Smooth muscle cell (in vitro differentiated cells): ENCODE data around the gene PPARG. TPM values are rescaled to one million over a fixed set of nuclear protein-coding genes. Genes with fewer than 3 reads are reported as not detected.
"Not testable (repeated sequence)": the region's sequence is repeated elsewhere in the genome, so short reads cannot be mapped to it uniquely, and the experiment has no call there.

Source experiments
- DNase-seq: peaks from one replicate; lab custom pipeline; 2025; ENCODE audit not compliant: unreplicated experiment; lab: John Stamatoyannopoulos, UW
- H2AFZ ChIP-seq: fragments of 200-600 bp; sonication (generic); 2 replicates; pipeline ENCODE4 v1.6.0; 2016; ENCODE audit warnings: antibody characterized with exemption, low read depth, mild to moderate bottlenecking
- H3F3A ChIP-seq: fragments of 200-600 bp; sonication (generic); 2 replicates; pipeline ENCODE4 v1.6.0; 2017; ENCODE audit warnings: antibody characterized with exemption, low read depth
- H3K27ac ChIP-seq: fragments of 200-600 bp; sonication (generic); 2 replicates; pipeline ENCODE4 v1.5.1; 2016; ENCODE audit warnings: low read depth, mild to moderate bottlenecking
- H3K27me3 ChIP-seq: fragments of 200-600 bp; sonication (generic); 2 replicates; pipeline ENCODE4 v1.6.1; 2016; ENCODE audit warnings: low read depth, mild to moderate bottlenecking
- H3K36me3 ChIP-seq: fragments of 200-600 bp; sonication (generic); 2 replicates; pipeline ENCODE4 v1.5.1; 2016; ENCODE audit warnings: low read depth
- H3K4me1 ChIP-seq: fragments of 200-600 bp; sonication (generic); 2 replicates; pipeline ENCODE4 v1.5.1; 2016; ENCODE audit warnings: low read depth
- H3K4me2 ChIP-seq: fragments of 200-600 bp; sonication (generic); 2 replicates; pipeline ENCODE4 v1.6.0; 2016; ENCODE audit warnings: mild to moderate bottlenecking
- H3K4me3 ChIP-seq: fragments of 200-600 bp; sonication (generic); 2 replicates; pipeline ENCODE4 v1.5.1; 2016; ENCODE audit warnings: mild to moderate bottlenecking
- H3K79me2 ChIP-seq: fragments of 200-600 bp; sonication (generic); 2 replicates; pipeline ENCODE4 v1.6.0; 2016; ENCODE audit warnings: low read depth, mild to moderate bottlenecking
- H3K9ac ChIP-seq: fragments of 200-600 bp; sonication (generic); 2 replicates; pipeline ENCODE4 v1.6.0; 2016; ENCODE audit warnings: low read depth
- H3K9me3 ChIP-seq: fragments of 200-600 bp; sonication (generic); replicated peaks from 2 replicates; pipeline ENCODE4 v1.5.1; 2016; ENCODE audit warnings: low read depth
- H4K20me1 ChIP-seq: fragments of 200-600 bp; sonication (generic); 2 replicates; pipeline ENCODE4 v1.6.0; 2016; ENCODE audit warnings: low read depth
- CTCF ChIP-seq: fragments of 200-600 bp; sonication (generic); IDR thresholded peaks from 2 replicates; pipeline ENCODE4 v1.5.1; 2017; ENCODE audit warnings: borderline replicate concordance, mild to moderate bottlenecking, antibody characterized with exemption; ENCODE audit not compliant: insufficient read depth, poor library complexity, severe bottlenecking
- WGBS: methylation state at CpG from one replicate; pipeline ENCODE4 v1.1.7; 2016; ENCODE audit warnings: low lambda C conversion rate; 5-methylcytosine and 5-hydroxymethylcytosine counted together
- polyA plus RNA-seq: library from polyadenylated mRNA; unstranded; fragments of >200 nt; fragmentation: Nextera tagmentation; extraction: Ambion mirVana; gene quantifications from 2 replicates; pipeline ENCODE4 v1.2.1, GENCODE V29; 2016
- total RNA-seq: library from RNA; depleted of rRNA; stranded (reverse); fragments of >200 nt; gene quantifications from 2 replicates; pipeline ENCODE4 v1.2.3, GENCODE V29; 2014

The PPARG gene
- total and polyA plus RNA-seq, 2 experiments from 2014 or later = 1.5 to 8.5 TPM

GRCh38 chr3:12478326-12478725, 189.5 kb downstream of the PPARG start:
- no peak overlapping the region for H2AFZ ChIP-seq
- H3K27me3 ChIP-seq = no peaks in the 10 kb centered on the region
- no peaks in the 10 kb centered on the region for H3K4me1 ChIP-seq
- no peaks in the 10 kb centered on the region for H4K20me1 ChIP-seq
- no peak for DNase-seq
- H3K79me2 ChIP-seq = no peaks in the 10 kb centered on the region
- no peak overlapping the region for H3K9ac ChIP-seq
- no peak overlapping the region for H3K4me2 ChIP-seq
- TF ChIP-seq CTCF = no peak
- no peaks in the 10 kb centered on the region for H3K9me3 ChIP-seq
- no peak overlapping the region for H3K27ac ChIP-seq
- no peaks in the 10 kb centered on the region for H3K36me3 ChIP-seq
- WGBS = 92% methylated on average over 5 of the region's 5 CpGs
- H3F3A ChIP-seq = no peaks in the 10 kb centered on the region
- H3K4me3 ChIP-seq = no peak overlapping the region

- not testable (repeated sequence) for H3K27ac ChIP-seq, H3K27me3 ChIP-seq, H3F3A ChIP-seq, H4K20me1 ChIP-seq, DNase-seq, H3K4me1 ChIP-seq, H3K9ac ChIP-seq, H3K79me2 ChIP-seq, H3K4me2 ChIP-seq, H3K4me3 ChIP-seq, H3K9me3 ChIP-seq, H2AFZ ChIP-seq, H3K36me3 ChIP-seq
- 83% methylated on average over 3 of the region's 3 CpGs for WGBS
These were observed 190.3 kb downstream of the PPARG start for GRCh38 chr3:12479198-12479597.

GRCh38 chr3:12479919-12480427, 191.1 kb downstream of the PPARG start:
- H3K27me3 ChIP-seq = no peaks in the 10 kb centered on the region
- no peak for DNase-seq
- peaks cover 7% of the 10 kb centered on the region for H3K4me1 ChIP-seq
- H4K20me1 ChIP-seq = no peaks in the 10 kb centered on the region
- H3K9ac ChIP-seq = no peak overlapping the region
- H3K4me3 ChIP-seq = no peak overlapping the region
- TF ChIP-seq CTCF = peak; percentile 84
- peak overlapping the region; percentile 31 for H3K4me2 ChIP-seq
- WGBS = 19% methylated on average over 9 of the region's 9 CpGs
- peak overlapping the region; percentile 74 for H2AFZ ChIP-seq
- no peaks in the 10 kb centered on the region for H3K36me3 ChIP-seq
- no peak overlapping the region for H3K27ac ChIP-seq
- H3K9me3 ChIP-seq = no peaks in the 10 kb centered on the region
- no peaks in the 10 kb centered on the region for H3K79me2 ChIP-seq
- no peaks in the 10 kb centered on the region for H3F3A ChIP-seq

- H4K20me1 ChIP-seq = no peaks in the 10 kb centered on the region
- no peaks in the 10 kb centered on the region for H3K9me3 ChIP-seq
- no peaks in the 10 kb centered on the region for H3K27me3 ChIP-seq
- peak overlapping the region; percentile 87 for H2AFZ ChIP-seq
- H3K79me2 ChIP-seq = no peaks in the 10 kb centered on the region
- peaks cover 14% of the 10 kb centered on the region for H3K4me1 ChIP-seq
- TF ChIP-seq CTCF = no peak
- H3K4me2 ChIP-seq = peak overlapping the region; percentile 95
- peak overlapping the region; percentile 78 for H3K4me3 ChIP-seq
- H3K27ac ChIP-seq = no peak overlapping the region
- H3F3A ChIP-seq = no peaks in the 10 kb centered on the region
- H3K36me3 ChIP-seq = no peaks in the 10 kb centered on the region
- DNase-seq = no peak
- WGBS = 39% methylated on average over 1 of the region's 1 CpG
- no peak overlapping the region for H3K9ac ChIP-seq
These were observed 194.5 kb downstream of the PPARG start for GRCh38 chr3:12483410-12483809.
